DOHH2 (cell line): ENCODE measurements around the gene GNB1L.

Experiments used
- EZH2phosphoT487 ChIP-seq: fragments of 200-600 bp; sonication (generic); IDR thresholded peaks from 2 replicates; pipeline ENCODE4 v1.6.1; 2017; ENCODE audit warnings: borderline replicate concordance, mild to moderate bottlenecking, antibody characterized with exemption, low read length, moderate library complexity, mixed read lengths
- TF ChIP-seq, protein P1 (sequence below): fragments of 200-600 bp; sonication (generic); IDR thresholded peaks from one replicate; pipeline ENCODE4 v1.5.1; 2014; ENCODE audit warnings: antibody characterized with exemption, mild to moderate bottlenecking, low read depth, low read length; ENCODE audit not compliant: poor library complexity, severe bottlenecking

DNA sequence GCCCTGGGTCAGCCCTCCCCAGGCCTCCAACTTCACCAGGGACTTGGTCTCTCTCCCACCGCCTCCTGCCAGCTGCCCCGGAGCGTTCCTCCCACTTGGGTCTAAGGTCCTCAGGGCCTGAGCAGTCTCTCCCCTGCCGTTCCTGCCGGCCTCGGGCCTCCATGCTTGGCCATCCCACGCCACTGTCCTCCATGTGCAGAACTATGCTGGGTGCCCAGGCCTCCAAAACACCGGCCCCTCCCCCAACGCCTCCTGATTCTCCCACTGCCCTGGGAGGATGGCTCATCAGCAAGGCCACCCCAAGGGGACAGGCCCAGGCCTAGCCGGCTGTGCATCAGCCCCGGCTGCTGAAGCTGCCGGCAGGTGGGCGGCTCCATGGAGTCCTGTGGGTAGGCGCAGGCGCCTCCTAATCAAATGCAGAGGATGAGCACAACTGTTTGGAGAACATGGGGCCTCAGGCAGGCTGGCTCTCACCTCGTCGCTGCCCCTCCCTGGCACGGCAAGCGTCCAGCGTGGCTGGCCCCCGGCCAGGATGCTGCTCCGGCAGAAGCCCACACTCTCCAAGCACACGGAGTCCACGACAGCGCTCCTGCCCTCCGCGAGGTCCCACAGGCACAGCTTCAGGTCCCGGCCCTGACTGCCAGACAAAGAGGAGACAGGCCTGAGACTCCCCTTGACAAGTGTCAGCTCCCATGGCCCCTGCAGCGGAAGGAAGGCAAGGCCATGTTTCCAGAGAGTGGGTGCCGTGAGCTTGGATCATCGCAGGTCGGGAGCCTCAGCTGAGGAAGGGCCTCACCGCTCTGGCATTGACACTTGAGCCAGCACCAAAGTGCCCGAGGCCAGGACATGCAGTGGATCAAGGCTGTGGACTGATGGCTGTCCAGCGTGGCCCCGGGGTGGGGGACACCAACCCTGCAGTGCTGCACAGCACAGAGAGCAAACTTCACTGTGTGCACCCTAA is 42.6 kb downstream of the GNB1L start:
- TF ChIP-seq, protein P1, sequence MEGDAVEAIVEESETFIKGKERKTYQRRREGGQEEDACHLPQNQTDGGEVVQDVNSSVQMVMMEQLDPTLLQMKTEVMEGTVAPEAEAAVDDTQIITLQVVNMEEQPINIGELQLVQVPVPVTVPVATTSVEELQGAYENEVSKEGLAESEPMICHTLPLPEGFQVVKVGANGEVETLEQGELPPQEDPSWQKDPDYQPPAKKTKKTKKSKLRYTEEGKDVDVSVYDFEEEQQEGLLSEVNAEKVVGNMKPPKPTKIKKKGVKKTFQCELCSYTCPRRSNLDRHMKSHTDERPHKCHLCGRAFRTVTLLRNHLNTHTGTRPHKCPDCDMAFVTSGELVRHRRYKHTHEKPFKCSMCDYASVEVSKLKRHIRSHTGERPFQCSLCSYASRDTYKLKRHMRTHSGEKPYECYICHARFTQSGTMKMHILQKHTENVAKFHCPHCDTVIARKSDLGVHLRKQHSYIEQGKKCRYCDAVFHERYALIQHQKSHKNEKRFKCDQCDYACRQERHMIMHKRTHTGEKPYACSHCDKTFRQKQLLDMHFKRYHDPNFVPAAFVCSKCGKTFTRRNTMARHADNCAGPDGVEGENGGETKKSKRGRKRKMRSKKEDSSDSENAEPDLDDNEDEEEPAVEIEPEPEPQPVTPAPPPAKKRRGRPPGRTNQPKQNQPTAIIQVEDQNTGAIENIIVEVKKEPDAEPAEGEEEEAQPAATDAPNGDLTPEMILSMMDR: no peak
- no peak for TF ChIP-seq EZH2phosphoT487
